GM19023 (cell line): ENCODE results near the gene FGD3.
"Not testable (repeated sequence)": the region's sequence is repeated elsewhere in the genome, so short reads cannot be mapped to it uniquely, and the experiment has no call there.

ENCODE experiments used
- ATAC-seq: cut with Tn5 transposase; IDR thresholded peaks from one replicate; pipeline ENCODE4 v1.9.1; 2021; ENCODE audit warnings: mild to moderate bottlenecking, moderate library complexity; ENCODE audit not compliant: unreplicated experiment

FGD3 gene

DNA sequence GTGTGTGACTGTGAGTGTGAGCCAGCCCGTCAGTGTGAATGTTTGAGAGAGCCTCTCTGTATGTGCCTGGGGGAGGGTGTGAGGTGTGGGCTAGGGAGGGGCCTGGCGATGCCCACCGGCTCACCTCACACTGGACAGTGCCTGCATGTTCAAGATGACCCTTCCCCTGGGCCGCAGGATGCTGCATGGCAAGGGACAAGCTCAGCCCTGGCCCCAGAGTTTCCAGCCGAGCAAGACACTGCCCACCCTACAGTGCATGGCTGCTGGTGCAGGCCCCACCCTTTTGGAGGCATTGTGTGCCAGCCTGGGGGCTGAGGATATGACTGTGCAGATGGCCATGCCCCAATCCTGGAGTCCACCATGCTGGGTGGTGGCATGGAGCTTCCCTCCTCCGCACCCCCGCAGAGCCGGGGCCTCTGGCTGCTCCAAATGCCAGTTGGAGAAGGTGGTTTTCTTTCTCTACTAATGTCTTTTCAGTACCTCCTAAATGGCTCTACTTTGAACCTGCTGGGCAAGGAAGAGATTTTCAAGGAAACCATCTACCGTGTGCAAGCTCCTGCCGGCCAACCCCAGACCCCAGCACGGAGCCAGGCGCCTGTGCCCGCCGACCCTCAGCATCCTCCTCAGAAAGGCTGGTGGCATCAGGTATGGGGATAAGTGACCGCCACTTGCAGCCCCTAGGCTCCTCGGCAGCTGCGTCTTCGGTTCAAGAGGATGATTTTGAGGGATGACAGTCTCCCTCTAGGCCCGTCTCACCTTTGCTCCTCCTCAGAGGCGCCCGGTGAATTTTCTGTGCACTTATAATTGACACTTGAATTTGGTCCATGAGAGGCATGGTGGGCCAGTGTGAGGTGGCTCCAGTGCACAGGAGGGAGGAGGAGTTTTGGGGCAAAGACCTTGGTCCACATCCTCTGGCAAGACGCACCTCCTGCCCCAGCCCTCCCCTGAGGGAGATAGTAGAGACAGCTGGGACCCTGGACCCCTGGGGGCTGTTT, 27.7 kb downstream of the FGD3 start:
- no peak for ATAC-seq

DNA sequence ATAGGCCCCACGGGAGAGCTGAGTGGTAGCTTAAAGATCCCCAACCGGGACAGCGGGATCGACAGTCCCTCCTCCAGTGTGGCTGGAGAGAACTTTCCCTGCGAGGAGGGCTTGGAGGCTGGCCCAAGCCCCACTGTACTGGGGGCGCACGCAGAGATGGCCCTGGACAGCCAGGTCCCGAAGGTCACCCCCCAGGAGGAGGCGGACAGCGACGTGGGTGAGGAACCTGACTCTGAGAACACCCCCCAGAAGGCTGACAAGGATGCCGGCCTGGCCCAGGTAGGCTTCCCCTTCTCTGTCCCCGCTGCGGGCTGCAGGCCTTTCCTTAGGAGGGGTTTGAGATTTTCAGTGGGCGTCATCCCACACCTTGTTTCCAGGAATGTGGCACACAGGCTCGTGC, 29.1 kb downstream of the FGD3 start:
- ATAC-seq: no peak

DNA sequence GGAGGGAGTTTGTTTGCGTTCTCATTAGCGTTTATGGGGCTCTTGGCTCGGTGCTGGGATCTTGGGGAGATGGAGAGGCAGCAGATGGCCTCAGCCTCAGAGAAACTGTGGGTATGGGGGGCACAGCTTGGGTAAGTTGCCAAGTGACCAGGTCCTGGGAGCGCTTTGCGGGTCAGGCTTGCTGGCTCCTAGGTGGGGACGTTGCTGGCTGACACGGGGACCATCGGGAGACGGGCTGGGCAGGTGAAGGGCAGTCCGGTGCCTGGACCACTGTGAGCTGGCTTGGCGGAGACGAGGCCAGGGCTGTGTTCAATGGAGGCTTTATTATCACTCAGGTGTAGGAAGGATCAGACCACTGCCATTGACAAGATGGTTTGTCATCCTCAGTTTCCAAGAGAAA, 30.0 kb downstream of the FGD3 start:
- no peak for ATAC-seq

DNA sequence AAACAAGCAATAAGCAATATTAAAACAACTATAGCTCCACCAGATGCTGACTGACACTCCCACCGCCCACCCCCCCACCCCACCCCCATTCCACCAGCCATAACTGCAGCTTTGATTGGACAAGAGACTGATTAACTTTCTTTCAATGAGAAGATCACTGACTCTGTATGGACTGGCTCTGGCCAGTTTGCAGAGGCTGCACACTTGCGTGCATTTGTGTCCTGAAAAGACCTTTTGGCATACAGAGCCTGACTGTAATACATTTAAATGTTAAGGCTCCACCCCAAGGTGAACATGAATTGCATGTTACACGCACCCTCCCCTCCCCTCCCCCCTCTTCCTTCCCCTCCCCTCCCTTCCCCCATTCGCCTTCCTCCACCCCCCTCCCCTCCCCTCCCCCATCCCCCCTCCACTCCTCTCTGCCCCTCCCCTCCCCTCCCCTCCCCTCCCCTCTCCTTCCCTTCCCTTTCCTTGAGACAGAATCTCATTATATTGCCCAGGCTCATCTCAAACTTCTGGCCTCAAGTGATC, 31.1 kb downstream of the FGD3 start:
- ATAC-seq: no peak

DNA sequence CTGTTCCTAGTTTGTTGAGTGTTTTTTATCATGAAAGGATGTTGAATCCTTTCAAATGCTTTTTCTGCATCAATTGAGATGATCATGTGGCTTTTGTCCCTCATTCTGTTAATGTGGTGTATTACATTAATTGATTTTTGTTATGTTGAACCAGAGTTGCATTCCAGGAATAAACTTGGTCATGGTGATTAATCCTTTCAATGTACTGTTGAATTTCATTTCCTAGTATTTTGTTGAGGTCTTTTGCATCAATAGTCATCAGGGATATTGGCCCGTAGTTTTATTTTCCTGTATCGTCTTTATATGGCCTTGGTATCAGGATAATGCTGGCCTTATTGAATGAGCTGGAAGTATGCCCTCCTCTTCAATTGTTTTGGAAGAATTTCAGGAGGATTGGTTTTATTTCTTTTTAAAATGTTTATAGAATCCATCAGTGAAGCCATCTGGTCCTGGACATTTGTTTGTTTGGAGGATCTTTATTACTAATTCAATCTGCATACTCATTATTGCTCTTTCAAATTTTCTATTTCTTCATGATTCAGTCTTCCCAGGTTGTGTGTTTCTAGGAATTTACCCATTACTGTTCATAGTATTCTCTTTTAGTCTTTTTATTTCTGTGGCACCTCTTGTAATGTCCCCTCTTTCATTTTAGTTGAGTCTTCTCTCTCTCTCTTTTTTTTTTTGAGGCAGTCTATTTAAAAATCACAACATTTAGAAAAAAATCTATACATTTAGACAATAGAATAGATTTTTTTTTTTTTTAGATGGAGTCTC, 32.1 kb downstream of the FGD3 start:
- ATAC-seq: no peak

DNA sequence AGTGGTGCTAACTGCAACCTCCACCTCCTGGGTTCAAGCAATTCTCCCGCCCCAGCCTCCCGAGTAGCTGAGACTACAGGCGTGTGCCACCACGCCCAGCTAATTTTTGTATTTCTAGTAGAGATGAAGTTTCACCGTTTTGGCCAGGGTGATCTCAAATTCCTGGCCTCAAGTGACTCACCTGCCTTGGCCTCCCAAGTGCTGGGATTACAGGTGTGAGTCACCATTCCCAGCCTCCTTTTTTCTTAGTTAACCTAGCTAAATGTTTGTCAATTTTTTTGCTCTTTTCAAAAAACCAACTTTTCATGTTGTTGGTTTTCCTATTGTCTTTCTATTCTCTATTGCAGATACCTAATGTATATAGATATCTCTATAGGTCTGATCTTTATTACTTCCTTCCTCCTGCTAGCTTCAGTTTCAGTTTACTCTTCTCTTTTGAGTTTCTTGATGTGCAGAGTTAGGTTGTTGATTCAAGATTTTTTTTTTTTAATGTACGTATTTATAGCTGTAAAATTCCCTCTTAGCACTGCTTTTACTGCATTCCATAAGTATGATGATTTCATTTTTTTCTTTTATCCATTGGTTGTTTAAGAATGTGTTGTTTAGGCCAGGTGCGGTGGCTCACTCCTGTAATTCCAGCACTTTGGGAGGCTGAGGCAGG, 32.9 kb downstream of the FGD3 start:
- no peak for ATAC-seq

DNA sequence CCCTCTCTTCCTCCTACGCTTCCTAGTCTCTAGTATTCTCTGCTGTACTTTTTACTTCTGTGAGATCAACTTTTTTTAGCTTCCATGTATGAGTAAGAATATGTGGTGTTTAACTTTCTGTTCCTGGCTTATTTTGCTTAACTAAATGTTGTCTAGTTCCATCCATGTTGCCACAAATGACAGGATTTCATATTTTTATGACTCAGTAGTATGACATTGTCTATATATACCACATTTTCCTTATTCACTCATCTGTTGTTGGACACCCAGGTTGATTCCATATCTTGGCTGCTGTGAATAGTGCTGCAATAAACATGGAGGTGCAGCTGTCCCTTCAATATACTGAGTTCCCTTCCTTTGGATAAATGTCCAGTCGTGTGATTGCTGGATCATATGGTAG, 34.8 kb downstream of the FGD3 start:
- no peak for ATAC-seq

DNA sequence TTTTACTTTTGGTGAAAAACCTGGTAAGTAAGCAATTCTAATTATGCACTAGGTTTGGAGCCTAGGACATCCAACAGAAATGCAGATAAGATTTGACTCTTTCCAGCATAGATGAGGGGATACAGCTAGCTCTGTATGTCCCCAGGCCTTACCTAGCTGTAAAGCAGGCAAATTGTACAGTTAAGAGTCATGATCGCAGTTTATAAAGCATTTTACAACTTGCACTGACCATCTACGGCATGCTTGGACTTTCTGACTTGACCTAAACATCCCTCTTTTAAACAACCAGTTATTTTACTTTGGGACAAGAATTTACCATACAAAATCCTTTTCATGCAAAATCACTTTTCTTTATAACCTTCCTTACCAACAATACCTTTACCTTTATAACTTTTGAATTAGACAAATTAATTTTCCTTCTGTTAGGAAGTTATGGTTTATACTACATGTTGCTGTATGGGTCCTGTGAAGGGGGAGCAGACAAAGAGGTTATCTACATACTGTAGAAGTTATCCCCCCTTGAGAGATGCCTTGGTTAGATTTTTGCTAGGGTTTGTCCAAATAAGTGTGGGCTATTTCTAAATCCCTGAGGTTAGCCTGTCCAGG, 36.8 kb downstream of the FGD3 start:
- ATAC-seq: no peak

DNA sequence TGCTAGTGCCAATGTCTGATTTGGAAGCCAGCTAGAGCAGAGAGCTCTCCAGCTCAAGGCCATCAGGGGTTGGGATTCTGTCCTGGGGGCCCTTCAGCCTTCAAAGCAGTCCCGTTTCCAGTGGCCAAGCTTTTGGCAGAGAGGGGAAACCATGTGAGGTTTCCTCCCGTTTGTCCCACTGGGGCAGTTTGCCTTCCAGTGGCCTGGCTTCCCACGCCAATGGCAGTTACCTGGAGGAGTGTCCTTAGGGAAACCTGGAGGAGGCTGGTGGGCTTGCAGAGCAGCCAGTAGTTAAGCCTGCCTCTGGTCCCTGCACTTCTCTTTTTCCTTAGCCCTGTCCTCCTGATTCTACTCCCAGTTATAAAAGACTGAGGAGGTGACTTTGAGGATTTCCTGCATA, 37.7 kb downstream of the FGD3 start:
- no peak for ATAC-seq

DNA sequence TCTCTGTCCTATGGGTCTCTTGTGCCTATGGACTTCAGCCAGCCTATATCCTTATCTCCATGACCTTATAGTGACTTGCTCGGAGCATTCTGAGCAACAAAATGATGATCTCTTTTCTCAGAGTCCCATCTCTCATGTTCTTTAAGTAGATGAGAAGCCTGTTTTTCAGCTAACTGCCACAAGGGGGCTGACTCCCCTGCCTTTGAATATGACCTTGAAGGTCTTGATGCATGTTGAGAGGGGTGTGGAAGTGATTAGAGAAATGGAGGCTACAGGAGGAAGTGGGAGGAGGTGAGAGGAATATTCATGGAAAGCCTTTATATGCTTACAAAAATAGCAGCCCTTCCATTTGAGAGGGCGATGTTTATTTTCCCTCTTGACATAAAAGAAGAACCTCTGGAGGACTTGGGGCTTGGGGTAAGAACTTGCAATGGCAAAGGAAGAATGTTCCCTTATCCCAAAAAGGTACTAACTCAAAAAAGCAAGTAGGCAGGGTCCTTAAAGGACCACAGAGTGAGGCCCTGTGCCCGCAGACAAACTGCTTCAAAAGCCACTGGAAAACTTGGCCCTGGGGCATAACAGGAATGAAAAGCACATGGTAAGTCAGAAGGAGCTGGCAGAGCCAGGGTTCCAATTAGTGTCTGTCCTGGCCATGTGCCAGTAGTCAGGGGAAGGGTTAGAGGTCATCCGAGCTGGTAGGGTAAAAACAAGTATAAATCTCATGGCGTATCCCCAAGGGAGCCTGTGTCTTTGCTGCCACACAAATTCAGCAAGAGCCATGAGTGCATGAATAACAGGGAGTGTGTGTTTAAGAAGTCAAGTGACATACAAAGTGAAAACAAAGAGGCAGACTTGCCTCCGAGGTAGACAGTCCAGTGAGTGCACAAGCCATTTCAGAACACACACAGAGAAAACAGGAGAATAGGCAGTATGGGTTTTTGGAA, 39.1 kb downstream of the FGD3 start:
- no peak for ATAC-seq

DNA sequence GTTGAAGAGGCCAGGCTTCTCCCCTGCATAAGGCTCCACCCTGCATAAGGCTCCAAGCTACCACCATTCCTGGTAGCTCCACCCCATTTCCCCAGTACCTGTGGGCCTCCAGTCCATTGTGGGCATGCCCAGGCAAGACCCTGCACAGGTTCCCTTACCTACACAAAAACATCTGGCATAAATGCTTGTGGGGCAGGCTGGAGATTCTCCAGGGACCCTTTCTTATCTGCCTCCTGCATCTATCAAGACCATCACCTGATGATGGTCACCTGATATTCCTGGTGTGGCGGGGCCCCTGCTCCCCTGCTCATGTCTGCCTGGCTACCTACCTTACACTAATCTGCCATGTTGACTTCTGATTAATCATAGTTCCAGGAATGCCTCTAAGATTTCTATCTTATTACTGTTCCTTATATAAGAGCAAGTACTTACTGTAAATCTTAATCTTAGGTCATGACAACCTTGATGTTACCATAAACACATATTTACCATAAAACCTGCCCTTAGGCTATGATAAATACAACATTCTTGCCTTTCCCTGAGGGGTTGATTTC, 41.0 kb downstream of the FGD3 start:
- ATAC-seq: no peak

DNA sequence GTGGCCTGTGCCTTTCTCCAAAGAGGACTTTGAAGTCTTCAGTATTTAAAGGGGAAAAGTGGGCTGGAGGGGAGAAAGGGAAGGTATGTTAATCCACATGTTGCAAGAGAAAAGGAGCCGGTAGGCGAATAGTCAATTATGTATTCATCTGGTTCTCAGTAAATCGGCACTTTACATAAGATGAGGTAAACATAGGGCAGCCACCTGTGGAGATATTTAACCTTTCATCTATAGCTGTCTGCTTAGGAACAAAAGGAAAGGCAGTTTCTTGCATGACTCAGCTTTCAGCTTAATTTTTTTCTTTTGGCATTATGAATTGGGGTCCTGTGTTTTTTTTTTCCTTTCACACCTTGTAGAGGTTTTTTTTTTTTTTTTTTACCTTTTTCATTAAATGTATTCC, 42.2 kb downstream of the FGD3 start:
- no peak for ATAC-seq

DNA sequence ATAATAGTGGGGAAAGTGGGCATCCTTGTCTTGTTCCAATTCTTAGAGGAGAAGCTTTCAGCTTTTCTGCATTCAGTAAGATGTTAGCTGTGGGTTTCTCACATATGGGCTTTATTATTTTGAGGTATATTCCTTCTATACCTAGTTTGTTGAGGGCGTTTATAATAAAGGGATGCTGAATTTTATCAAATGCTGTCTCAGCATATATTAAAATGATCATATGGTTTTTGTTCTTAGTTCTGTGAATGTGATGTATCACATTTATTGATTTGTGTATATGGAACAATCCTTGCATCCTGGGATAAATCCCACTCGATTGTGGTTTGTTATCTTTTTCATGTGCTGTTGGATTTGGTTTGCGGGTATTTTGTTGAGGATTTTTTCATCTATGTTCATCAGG, 43.1 kb downstream of the FGD3 start:
- no peak for ATAC-seq

DNA sequence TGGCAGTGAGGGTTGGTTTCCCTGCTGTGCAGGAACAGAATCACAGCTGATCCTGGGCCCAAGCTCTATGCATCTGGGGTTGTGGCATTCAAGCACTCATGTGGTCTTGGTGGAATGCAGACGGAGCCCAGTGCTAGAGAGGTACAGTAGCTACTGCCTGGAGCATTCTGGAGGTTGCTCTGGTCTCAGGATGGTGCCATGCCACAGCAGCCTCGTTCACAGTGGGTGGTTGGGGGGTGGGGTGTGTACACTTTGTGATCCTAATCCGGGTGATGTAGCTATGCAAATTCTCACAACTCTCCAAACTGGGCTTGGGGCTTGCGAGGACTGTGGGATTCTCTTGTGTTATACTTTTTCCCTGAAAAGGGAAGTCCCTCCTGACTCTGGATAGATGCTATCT, 45.2 kb downstream of the FGD3 start:
- ATAC-seq: no peak

DNA sequence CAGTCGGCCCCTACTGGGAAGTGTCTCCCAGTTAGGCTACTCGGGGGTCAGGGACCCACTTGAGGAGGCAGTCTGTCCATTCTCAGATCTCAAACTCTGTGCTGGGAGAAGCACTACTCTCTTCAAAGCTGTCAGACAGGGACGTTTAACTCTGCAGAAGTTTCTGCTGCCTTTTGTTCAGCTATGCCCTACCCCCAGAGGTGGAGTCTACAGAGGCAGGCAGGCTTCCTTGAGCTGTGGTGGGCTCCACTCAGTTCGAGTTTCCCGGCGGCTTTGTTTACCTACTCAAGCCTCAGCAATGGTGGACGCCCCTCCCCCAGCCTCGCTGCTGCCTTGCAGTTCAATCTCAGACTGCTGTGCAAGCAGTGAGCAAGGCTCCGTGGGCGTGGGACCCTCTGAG, 51.5 kb downstream of the FGD3 start:
- ATAC-seq: not testable (repeated sequence)

DNA sequence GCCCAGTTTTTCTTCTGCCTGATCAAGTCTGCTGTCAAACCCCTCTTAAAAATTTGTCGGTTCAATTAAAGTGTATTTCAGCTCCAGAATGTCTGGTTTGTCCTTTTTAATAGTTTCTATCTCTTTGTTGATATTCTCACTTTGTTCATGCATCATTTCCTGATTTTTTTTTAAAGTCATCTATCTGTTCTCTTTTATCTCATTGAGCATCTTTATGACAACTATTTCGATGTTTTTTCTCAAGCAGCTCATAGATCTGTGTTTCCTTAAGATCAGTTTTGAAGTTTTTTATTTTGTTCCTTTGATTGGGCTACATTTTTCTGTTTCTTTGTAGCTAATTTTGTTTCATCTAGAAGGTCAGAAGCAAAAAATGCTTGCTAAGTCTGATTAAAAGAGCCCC, 53.7 kb downstream of the FGD3 start:
- no peak for ATAC-seq

DNA sequence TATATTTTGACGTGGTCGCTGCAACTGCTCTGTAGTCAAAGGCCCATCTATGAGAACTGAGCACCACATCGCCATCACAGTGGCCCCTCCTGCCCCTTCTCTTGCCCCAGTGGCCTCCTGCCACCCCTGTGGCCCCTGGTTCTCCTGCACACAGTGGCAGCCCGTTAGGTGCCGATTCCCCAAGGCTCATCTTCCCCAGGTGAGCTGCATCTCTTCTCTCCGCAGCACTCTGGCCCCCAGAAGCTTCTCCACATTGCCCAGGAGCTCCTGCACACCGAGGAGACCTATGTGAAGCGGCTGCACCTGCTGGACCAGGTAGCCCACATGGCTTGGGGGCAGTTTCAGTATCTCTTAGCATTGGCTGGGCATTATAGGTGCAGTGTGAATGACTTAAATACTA, 55.4 kb downstream of the FGD3 start:
- ATAC-seq: no peak

DNA sequence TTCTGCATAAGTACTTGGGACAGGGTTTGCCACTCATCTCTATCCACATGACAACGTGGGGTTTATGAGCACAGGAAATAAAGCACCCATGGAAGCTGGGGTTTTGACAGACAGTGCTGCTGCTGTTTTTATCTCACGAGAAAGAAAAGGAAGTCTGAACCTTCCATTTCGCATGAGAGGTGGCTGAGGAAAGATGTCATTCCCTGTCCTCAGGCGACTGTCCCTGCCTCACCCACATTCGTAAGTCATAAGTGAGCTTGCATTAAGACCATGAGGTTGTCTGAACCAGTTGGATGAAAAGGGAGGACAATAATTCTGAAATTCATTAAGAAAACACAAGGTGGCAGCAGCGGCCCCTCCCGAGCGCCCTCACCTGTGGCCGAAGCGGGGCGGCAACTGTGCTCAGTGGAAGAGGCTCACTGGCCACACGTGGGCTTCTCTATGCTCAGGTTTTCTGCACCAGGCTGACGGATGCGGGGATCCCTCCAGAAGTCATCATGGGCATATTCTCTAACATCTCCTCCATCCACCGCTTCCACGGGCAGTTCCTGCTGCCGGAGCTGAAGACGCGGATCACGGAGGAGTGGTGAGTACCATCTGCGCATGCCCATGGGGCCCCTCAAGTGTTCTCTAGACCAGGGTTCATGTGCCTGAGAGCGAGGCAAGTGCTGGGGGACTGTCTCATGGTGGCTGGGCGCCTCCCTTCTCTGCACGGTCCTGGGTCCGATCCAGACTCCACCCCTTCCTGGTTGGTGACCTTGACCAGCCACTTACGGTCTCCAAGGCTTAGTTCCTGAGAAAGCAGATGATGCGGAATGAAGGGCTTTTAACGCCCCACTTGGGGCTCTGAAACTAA, 56.5 kb downstream of the FGD3 start:
- ATAC-seq: no peak

DNA sequence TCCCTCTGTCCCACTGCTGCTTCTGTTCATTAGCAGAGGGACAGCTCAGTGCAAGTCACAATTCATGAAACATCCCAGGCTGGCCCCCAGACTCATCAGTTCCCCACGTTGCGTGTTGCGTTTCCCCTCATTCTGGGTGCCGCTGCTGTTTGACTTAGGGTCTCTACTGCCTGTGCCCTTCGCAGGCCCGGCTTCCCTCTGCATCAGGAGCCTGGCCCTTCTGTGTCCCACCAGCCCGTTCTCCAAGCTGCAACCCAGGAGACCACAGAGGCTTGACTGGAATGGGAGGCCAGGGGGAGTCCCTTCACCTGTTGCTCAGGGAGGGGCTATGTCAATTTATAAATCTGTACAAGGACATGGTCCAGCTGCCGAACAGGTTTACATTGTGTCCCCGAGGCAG, 57.2 kb downstream of the FGD3 start:
- ATAC-seq: no peak
